Measurements from ENCODE around the gene FLT4.

Gene FLT4

GRCh38 chr5:180640861-180641565 is 8.4 kb downstream of the FLT4 start:
- no peak for DNase-seq

DNA sequence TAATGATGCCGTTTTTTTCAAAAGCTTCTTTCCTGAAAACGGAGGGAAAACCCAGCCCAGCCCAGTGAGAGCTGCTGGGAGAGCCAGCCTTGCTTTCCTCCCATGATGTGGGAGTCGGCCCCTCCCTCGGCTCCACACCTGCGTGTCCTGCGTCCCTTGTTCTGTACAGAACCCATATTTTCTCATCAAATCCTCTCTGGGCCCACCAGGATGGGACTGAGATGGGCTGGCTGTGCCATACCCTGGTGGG is 8.9 kb downstream of the FLT4 start:
- DNase-seq, result no peak

GRCh38 chr5:180639741-180640610 is 9.4 kb downstream of the FLT4 start:
- no peak for DNase-seq

DNA sequence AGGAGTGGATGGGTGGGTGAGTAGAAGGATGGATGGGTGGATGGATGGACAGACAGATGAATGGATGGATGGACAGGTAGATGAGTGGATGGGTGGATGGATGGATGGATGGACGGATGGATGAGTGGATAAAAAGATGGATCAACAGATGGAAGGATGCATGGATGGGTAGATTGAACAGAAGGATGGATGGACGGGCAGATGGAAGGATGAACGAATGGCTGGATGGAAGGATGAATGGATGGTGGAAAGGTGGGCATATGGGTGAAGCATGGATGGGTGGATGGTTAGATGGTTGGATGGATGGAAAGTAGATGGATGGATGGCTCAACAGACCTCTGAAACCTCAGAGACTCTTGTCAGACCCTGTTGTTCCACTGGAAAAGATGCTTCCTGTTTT is 10.1 kb downstream of the FLT4 start:
- DNase-seq, result no peak

DNA sequence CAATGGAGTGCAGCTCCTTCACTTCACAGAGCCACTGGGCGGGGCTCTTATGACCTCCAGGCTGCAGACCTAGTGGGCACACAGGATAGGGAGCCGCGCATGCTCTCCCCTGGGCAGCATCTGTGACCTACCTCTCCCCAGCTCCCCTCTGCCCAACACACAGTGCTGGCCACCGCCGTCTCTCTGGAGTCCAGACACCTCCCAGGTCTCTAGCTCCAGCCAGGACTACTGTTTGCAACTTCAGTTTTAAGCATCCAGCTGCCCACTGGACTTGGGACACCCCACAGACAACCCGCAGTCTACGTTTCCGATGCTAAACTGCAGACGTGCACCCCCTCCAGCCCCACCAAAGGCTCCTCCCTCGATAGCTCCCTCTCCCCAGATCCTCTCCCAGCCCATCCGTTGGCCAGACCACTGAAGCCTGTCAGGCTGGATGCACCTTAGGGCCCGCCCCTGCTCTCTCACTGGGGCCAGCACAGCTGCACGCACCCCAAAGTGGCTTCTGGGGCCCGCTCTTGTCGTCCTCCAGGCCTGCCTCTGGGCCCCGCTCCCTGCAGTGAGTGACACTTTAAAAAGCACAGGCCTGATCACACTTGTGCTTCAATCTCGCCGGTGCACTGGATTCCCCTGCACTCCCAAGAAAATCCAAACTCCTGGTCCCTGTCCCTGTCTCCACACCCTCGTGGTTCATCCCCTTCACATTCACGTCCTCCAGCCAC is 11.3 kb downstream of the FLT4 start:
- no peak for DNase-seq

DNA sequence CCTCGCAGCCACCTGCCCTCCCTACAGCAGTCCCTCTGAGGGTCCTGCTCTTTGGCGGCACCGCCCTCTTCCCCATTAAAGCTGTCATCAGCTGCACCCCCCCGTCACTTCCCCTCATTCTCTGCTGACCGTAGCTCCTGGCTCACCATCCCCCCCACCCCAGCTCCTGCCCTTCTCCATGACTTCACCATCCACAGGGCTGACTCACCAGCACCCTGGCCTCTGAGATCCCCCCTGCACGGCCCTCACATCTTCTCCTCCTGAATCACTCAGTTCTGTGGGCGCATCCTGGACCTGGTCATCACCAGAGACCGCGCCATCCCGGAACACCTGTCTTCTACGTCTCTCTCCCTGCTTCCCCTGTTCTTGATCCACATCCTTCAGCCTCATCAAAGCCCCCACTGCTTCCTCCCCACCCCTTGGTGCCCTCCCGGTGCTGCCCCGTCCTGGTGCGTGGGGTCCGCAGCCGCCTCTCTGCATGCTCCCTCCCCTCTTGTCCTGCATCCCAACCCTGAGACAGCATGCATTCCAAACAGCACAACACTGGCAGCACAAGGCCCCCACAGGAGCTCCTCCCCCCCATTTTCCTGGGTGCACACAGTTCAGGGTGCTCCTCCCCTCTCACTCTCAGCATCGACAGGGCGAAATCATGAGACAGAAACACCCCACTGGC is 12.9 kb downstream of the FLT4 start:
- DNase-seq, result no peak

DNA sequence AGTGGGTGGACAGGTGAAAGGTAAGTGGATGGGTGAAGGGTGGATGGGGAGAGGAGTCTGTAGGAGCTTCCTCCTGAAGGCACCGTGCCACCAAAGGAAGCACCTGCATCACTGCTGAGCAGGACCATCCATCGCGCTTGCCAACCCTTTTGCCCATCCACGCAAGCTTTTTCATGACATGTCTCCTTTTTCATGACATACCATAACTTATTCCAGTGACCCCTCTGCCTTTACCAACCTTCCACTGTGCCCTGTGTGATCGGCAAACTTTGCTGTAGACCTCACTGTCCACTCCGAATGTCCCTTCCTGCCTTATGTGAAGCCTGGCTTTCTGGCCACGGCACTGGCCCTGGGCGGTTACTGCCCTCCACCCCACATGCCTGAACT is 13.4 kb downstream of the FLT4 start:
- no peak for DNase-seq

DNA sequence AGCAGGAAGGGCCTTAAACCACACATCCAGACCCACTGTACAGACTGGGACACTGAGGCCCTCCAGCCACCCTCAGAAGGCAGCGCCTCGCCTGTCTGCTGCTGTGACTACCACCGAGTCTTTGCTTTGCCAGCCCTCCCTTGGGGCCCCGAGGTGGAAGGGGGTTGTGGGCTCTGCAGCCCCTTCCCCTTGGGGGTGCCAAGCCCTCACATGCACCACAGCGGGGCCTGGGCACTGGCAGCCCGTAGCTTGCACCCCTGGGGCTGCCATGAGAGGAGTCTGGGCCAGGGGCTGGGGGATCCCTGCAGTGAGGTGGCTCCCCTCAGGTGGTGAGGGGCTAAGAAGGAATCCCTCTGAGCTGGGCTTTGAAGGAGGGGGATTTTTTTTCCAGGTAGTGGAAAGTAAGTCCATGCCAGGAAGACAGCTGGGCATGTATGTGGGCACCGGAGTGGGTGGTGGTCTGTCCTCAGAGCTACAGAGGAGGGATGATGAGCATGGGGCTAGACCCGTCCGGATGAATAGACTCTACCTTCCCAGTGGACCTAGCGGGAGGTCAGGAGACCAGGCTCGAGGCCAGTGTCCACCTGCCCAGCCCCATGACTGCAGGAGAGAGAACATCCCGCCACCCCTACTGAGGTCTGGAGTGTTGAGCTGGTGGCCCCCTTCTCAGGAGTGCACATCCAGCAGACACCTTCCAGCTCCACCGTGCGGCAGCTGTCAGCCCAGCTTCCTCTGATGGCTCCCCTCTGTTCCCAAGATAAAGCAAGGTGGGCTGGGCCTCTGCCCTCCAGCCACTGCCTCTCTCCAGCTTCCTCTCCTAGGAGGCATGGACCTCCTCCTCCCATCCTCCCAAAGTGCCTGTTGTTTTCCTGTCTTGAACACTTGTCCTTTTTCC is 15.9 kb downstream of the FLT4 start:
- no peak for DNase-seq

GRCh38 chr5:180632768-180633167 is 16.6 kb downstream of the FLT4 start:
- DNase-seq, result no peak

- no peak for DNase-seq
Observed at GRCh38 chr5:180631549-180632383, 17.6 kb downstream of the FLT4 start.

DNA sequence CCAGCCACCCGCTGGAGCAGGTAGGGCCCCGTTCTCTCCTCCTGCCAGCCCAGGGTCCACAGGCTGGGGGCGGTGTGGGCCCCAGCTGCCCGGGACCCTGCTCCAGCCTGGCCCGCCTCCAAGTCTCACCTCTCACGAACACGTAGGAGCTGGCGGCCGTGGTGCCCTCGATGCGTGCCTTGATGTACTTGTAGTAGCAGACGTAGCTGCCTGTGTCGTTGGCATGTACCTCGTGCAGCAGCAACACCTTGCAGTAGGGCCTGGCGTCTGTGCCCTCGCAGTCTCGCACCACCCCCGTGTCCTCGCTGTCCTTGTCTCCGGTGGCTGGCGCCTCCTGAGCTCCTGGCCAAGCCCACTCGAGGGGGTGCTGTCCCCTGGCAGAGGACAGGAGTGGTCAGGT is 19.0 kb downstream of the FLT4 start:
- DNase-seq, result no peak

DNA sequence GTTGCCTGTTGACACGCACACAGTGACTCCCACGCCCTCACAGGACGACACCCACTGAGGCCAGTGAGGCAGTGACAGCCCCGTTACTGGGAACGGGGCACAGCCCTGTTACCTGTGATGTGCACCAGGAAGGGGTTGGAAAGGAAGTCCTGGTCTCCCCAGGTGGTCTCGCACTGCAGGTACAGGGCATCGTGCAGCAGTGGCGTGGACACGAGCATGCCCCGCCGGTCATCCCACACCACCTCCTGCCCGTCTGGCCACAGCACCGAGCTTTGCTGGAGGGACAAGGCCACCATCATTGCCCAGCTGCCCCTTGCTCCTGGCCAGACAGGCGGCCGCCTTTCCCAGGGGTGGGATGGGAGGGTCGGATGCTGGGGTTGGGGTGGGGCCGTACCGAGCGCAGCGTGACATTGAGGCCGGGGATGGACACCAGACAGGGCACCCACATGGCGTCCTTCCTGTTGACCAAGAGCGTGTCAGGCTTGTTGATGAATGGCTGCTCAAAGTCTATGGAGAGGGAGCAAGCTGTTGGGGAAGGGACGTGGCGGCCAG is 19.5 kb downstream of the FLT4 start:
- no peak for DNase-seq

- DNase-seq, result no peak
Observed at GRCh38 chr5:180628827-180629750, 20.3 kb downstream of the FLT4 start.

- DNase-seq, result no peak
Observed at GRCh38 chr5:180628211-180628610, 21.2 kb downstream of the FLT4 start.

DNA sequence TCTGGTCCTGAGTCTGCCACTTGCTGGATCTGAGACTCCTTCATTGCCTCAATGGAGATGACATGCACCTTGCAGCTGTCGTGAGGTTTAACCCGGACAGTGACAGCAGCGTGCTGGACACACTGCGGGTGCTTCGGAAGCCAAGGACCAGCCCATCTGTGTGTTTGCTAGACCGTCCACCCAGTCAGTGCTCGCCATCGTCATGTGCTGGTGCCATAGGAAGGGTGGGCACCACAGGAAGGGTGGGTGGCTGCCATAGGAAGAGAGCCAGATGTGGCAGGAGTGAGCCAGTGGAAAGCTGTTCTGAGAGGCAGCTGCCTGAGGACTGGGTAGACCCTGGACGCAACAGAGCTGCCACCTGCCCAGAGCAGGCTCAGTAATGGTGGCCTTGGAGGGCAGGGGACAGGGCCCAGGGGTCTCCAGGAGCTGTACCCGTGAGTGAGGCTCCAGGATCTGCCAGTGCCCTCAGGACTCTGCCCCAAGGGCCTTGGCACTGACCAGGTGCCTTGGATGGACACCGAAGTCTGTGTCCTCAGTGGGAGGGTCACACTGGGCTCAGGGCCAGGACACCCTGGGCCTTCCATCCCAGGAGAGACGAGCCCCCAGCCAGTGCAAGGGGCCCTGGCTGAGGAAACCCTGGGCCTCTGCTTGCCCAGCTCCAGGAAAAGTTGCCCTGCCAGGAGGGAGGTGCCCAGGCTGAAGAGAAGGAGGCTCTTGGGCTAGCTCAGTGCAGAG is 21.8 kb downstream of the FLT4 start:
- no peak for DNase-seq

DNA sequence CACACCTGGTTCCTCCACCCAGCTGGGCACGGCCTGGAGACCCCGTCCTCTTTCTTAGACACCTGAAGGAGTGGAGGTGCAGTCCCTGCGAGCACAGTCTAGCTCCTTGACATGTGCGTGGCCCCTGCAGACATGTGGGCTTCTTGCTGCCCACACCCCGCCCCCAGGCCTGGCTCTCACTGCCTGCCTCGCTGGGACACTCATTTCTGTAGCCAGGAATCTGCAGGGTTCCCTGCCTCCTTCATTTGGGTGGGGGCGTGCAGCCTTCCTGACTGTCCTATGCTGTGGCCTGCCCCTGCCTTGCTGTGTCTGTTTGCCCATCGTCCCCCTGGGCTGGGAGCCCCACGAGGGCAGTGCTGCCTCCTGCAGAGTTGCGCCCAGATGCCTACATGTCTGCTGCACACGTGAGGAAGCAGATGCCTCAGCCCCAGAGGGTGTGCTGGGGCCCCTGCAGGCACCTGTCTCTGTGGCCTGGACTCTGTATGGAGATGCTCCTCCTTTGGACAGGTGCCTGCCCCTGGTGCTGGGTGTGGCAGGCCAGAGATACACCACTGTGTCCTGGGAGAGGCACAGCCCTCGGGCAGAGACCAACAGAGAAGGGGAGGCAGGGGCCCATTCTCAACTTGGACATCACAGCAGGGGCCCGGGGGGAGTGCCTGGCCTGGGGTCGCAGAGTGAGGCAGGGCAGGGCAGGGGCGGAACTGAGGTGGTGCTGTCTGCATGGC is 22.6 kb downstream of the FLT4 start:
- no peak for DNase-seq

DNA sequence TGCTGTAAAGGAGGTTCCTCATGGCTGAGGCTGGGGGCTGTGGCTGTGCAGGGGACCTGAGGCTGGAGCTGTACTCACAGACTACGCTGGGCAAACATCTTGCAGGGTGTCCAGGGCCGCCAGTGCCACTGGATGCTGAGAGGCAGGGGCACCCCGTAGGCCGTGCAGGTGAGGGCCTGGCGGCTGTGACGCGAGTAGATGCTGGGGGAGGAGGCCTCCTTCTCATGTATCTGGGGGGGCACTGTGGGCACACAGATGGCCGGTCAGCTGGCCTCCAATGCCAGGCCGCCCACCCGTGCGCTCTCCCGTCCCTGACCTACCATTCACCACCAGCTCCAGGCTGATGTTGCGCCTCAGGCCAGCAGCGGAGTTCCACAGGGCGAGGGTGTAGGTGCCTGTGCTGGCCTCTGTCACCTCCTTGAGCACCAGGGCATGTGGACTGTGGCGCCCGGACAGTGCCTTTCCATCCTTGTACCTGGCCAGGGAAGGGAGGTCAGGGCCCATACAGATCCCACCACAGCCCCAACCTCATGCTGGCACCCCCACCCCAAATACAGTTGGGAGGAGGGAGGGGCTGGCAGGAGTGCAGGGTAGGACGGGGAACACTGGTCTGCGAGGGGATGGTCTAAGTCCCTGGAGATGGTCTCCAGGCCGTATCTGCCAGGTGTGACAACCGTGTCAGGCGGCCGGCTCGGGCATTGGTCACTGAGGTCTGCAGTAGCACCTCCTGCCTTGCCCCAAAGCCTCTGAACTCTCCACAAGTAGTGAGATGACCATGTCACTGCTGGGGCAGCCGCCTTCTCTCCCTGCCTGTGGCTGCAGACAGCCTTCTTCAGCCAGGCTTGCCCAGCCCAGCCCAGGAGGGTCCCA is 23.4 kb downstream of the FLT4 start:
- no peak for DNase-seq

Data from NCI-H2171 (cell line).